HG02885 (cell line): ENCODE results near the gene SLC9A2.

Experiments used
- ATAC-seq: cut with Tn5 transposase; IDR thresholded peaks from one replicate; pipeline ENCODE4 v1.9.1; 2021; ENCODE audit warnings: mild to moderate bottlenecking; ENCODE audit not compliant: unreplicated experiment, poor library complexity

Gene SLC9A2

DNA sequence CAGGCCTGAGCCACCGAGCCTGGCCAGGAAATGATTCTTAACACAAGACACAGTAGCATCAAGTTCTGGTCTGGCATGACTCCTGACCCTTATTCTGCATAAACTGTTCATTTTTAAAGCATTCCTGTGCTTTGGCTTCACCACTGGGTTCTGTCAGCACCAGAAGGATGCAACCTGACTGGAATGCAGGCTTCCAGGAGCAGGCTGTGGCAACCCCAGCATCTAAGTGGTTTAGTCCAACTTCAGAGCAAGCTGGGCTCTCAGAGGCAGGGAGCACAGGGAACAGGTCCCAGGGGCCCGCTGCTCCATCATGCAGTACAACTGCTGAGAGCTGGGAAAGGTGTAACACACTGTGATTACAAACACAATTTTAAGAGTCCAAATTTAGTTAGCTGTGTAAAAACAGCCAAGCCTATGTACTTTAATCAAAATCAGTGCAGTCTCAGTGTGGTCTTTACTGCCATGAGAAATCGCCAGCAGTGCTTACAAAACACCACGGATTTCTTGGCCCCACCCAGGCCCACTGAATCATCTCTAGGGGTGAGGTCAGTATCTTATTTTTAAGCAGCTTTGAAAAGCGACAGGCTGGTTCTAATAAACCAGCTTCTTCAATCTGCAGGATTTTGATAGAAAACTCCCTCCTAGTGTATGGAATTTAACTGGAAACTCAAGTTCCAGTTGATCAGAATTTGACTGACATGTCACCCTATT is 98.1 kb downstream of the SLC9A2 start:
- ATAC-seq = no peak

DNA sequence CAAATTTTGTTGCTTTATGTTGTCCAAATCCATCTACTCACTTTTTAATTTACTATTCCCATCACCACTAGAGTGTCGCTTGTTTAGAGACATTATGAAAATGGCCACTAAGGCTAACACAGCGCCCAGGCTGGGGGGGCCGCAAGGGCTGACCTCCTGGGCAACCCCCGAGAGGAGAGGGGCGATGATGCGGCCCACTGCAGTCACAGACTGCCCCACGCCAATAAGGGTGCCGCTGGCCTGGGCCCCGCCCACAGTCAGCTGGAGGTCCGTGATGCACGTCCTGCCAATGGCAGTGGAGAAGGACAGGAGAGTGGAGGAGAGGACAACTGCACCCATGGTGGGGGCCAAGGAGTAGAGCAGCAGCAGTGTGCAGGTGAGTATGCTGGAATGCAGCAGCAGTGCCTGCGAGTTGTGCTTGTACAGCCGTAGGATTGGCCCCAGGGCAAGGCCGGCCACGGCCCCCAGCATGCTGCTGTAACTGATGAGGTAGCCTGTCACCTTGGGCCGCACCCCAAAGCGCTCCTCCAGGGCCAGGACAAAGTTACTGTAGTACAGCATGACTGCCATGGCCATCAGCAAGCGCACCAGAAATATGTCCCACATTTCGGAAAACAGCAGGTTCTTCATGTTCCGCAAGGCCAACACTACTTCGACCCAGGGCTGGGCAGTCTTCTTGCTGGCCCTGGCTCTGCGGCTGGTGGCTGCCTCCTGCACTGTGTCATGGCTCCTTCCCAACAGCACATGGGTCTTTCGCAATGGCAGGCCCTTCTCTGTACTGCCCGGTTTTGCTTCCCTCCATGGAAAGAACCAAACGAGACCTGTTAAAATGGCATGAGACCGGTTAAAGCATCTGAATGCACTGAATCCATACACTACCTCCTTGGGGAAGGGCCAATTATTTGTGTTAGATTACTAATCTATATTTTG is 99.3 kb downstream of the SLC9A2 start:
- ATAC-seq = no peak

DNA sequence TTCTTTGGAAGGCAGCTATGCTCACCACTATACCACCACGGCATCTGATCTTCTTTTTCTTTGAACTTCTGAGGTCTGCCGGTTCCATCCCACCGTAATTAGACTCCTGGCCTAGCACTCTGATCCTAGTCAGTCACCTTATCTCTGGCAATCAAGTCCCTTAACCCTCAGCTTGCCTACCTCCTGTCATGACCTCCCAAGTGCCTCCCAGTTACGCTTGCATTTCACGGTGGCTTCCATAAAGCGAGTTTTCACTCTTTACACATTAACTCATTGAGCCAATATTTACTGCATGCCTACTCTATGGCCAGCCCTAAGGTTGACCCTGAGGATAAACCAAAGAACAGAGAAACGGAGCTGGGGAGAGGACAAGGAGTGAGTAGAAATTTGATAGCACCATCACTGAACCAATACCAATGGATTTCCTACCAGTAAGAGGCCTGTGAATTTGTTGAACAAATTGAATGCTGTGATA is 104.7 kb downstream of the SLC9A2 start:
- ATAC-seq = no peak

DNA sequence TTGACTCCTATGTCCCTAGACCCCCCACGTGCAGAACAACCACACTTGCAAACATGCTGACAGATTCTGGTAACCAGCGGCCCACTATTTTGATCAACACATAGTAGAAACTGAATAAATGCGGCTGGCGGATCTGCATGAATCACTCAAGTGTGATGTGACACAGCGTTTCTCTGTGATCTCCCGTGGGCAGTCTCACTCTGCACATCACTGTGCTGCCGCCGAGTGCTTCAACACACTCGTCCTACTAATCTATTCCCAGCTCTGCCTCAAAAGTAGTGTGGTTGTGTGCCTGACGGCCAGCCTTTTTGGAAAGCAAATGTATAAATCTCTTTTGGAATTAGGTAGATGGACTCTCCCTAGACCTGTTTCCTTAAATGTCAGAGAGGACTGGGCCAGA is 105.2 kb downstream of the SLC9A2 start:
- no peak for ATAC-seq

DNA sequence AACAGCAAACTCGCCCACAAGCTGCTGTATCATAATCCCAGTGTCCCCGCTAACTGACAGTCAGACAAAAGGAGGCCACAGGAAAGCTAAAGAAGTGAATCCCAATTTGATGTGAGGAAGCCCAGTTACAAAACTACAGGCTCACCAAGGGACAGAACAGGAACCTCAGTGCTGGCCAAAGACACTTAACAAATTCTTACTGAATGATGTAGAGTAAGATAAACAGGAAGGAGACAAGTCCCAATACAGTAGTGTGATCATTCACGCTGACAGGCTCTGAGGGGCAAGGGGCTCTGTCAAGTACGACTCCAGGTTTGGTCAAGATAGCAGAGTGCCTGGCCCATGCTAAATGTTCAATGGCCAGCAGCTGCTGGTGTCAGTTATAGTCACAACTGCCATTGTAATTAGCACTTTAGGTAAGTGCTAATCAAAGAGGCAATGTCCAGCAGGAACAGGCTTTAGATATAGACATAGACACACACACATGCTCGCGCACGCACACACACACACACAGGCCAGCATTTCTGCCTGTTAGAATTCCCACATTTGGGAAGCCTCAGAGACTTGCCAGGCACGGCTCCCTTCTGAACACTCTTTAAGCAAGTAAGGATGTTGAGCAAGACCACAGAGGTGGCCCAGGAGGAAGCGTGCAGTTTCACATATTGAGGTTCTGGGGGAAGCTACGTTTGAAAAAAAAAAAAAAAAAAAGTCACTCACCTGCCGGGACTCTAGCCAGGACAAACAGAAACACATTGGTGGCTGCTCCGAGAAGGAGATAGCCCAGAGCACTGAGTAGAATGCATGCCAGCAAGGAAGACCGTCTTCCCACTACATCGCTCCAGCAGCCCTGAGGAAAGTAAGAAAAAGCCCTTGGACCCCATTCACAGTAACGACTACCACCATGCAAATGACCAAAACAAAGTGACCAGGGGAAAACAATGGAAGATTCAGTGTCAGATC is 107.1 kb downstream of the SLC9A2 start:
- peak; percentile 71 for ATAC-seq

DNA sequence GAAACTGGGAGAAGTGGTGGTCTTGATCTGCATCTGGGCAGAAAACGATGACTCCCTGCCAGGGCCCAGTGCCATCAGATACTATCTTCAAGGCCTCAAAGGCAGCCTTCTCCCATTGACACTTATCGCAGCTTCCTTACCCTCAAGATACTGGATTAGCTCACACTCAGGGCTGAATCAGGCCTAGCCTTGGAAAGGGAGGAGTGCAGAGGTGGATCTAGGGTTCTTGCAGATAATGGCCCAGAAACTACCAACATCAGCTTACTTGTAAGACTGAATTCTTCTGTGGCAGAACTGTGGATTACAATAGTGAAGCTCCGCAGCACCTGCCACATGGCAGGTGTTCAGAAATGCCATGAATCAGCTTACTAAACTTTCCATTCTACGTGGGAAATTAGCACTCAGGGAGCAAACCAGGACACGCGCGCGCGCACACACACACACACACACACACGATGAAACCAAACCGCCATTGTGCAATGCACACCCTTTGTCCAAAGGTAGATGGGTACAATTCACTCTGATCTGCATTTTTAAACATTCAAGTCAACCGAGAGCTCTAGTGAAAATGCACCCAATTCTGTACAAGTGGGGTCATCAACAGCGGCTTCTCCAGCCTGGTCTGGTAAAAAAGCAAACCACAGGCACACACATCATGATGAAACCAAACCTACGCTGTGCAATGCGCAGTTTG is 116.2 kb downstream of the SLC9A2 start:
- no peak for ATAC-seq

DNA sequence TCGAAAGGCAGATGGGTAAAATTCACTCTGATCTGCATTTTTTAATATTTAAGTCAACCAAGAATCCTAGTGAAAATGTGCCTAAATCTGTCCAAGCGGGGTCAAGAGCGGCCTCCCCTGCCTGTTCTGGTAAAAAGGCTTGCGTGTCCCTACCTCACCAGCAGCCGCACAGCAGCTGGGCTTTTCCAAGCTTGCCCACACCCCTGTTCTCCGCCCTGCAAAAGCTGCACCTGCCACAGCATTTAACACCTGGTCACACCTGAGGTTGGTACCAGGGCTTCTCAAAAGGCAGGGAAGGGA is 116.7 kb downstream of the SLC9A2 start:
- peak; percentile 25 for ATAC-seq

DNA sequence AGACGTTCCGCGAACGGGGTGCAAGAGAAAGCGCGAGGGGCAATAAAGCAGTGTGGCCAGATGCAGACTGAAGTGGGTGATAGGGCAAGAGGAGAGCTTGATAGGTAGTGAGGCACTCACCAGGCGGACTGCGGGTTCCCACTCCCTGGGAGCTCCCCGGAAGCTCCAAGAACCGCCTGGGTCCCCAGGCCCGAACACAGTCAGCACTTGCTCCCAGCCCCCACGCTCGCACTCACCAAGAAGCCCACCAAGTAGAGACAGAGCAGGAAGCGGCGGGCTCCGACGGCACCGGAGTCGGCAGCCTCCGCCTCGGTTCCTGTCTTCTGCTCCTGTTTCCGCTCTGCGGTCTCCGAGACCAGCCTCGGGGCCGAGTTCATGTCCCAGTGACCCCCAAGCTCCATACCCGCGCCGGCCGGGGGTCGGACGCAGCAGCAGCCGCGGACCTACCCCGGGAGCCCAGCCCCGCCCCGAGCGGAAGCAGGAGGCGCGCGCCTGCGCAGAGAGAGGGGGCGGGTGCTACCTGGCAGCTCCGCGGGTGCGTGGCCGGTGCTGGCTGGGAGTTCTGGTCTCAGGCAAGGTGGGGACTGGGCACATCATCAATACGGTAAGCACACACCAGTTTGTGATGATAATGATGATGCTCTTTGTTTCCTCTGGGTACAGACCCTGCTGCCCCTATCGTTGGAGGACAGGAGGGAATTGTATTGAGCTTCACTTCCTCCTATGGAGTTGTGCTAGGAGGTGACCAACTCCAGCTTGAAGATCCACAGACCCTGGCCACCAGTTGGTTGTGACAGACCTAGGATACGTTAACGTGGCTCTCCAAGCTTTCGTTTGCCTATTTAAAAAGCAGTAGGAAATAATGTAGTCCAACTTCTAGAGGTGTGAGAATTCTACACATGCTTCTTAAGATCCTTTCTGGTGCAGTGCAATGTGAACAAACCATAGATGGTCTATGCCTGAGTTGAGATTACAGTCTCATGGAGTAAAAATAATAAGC is 117.4 kb downstream of the SLC9A2 start:
- peak; percentile 92 for ATAC-seq

DNA sequence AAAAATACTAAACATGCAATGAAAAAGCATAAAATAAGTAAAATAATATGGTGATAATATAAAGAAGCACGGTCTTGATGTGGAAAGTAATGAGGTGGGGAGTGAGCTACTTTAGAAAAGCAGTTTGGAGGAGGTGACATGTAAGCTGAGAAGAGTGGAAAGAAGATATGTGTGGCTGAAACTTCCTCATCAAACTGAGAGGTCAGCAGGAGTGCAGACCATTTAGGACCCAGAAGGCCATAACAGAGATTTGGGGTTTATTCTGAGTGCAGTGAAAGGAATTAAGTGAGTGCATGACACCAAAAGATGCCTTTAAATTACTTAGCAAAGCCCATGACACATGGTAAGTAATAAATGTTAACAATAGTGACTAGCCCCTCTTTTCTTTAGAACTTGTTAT is 118.1 kb downstream of the SLC9A2 start:
- ATAC-seq = peak; percentile 54

DNA sequence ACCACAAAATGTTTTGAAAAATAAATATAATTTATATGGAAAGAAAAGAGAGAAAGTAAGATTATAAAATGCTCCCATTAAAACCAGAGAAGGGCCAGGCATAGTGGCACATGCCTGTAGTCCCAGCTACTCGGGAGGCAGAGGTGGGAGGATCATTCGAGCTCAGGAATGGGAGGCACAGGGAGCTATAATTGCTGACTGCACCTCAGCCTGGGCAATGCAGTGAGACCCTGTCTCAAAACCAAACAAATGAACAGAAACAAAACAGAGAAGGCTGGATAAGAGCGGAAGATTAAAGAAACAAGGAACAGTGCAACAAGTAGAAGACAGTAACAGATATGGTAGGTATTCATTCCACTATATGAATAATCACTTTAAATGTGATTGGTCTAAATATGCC is 123.9 kb downstream of the SLC9A2 start:
- no peak for ATAC-seq

DNA sequence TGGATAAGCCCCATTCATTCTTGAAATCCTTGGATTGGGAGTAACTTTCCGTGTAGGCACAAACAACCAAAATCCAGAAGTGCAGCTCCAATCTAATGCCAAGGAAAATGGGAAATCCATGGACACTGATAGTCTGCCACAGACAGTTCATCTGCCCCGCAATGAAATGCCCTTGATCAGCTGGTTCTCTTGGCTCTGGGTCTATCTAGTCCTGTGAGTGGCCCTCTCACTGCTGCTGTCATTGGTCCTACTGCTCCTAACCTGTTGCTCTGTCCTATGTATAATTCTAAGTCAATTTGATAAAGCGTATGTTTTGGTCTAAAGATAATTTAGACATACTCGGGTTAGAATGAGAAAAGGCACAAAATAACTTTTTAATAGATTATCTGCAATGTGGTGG is 128.8 kb downstream of the SLC9A2 start:
- no peak for ATAC-seq

DNA sequence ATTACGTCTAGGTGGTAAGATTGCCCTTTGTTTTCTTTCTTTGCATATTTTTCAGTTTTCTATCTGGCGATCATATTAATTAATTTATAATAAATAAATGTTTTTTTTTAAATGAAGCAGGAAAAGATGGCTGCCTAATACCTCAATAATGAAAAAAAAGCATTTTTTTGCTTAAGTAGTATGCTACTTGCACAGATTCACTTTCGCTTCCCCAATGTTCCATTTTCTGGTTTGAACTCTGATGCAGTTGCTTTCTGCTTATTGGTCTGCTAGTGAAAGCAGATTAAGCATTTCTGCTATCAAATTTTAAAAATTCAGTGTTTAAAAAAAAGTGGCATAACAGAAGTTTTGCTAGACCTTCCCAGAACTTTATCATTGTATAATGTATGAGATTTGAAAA is 130.6 kb downstream of the SLC9A2 start:
- peak; percentile 87 for ATAC-seq

DNA sequence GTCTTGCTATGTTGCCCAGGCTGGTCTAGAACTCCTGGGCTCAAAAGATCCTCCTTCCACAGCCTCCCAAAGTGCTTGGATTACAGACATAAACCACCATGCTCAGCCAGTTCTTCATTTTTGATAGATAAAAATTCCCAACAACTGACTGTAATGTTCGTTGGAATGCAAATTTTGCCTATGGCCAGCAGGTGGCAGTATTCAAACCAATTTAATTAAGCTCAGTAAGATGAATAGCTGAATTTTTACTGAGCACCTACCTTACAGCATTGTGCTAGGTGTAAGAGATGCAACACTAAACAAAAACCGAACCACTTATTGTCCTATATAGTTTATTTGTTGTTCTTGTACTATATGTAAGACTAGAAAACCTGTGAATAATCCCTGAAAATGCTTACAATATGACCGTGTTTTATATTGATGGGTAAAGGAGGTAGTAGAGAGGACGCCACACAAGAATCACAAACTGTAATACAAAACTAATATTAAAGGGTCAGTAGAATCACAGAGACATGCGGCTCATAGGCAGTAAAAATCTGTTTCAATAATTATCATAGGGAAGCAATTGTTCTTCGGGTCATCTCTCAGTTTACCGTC is 134.3 kb downstream of the SLC9A2 start:
- ATAC-seq = no peak

DNA sequence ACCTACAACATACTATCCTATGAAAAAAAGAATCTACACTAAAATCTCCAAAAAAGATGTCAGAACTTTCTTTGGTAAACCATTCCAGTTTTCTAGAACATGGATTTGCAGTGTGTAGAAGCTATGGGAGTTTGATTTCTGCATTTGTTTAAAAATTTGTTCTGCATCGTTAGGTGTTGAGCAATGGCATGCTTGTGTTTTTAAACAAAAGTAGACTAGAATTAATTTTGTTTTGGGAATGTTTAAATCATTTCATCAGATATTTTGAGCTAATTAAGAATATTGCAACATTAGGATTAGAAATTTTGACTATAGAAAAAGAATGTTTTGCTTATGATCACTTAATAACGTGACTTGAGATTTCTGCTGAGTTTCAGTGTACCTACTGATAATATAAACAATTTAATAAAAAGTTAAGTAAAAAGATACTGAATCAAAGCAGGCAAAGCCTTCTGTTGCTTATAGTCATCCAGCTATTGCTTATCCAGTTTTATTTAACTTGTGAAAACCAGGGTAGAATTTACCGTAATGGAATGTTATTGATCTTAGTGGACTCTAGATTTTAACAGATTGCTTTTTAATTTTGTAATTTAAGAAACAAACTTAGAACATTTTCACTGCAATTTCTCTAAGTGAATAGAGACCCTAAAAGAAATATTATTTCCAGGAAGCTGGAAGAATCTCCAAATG is 135.2 kb downstream of the SLC9A2 start:
- no peak for ATAC-seq

DNA sequence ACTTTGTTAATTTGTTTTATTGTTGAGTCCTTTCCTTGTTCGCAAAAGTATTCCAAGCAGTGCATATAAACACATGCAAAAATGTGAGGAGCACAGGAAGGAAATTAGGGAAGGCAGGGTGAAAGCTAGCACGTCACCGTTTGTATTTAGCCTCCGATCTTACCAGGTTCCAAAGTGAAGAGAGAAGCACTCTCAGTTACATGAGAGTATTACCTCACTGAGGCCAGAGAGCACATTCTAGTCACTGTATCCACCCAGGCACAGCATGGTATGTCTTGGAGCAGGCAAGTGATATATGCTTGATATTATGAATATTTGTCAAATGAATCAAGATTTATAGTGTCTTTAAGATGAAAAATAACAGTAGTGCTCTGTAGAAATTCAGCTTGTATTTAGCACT is 135.9 kb downstream of the SLC9A2 start:
- ATAC-seq = no peak

DNA sequence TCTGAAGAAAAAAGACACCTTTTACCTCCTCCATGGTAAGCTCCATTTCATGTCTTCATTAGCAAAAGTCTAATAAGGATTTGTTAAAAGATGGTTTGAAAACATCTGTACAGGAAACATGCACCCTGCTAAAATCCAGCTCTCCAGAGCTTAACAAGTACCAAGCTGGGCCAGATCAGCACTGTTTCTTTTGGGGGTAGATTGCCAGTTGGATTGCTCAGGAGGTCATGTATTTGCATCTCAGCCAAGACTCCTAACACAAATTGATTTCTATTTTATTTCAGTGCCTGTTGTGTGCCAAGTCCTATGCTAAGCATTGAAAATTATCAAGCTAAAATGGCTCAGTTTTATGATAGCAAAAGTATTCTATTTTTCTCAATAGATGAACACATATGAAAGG is 139.1 kb downstream of the SLC9A2 start:
- ATAC-seq = no peak
